Ectodermal cell (in vitro differentiated cells): ENCODE measurements around the gene TMEM255B.
"Not testable (repeated sequence)": the region's sequence is repeated elsewhere in the genome, so short reads cannot be mapped to it uniquely, and the experiment has no call there.

Experiments
- H3K27ac ChIP-seq: 2 replicates; pipeline ENCODE4 v1.7.0; 2013; ENCODE audit warnings: mild to moderate bottlenecking, low read depth, low read length; ENCODE audit not compliant: insufficient read depth, poor library complexity, severe bottlenecking
- H3K27me3 ChIP-seq: 2 replicates; pipeline ENCODE4 v1.7.0; 2013; ENCODE audit warnings: mild to moderate bottlenecking, low read length; ENCODE audit not compliant: insufficient read depth, control insufficient read depth, poor library complexity, severe bottlenecking
- H3K36me3 ChIP-seq: one replicate; pipeline ENCODE4 v1.7.0; 2013; ENCODE audit warnings: low read length; ENCODE audit not compliant: control insufficient read depth, insufficient read depth
- H3K4me1 ChIP-seq: one replicate; pipeline ENCODE4 v1.7.0; 2013; ENCODE audit warnings: low read length; ENCODE audit not compliant: control insufficient read depth, insufficient read depth
- H3K4me3 ChIP-seq: 2 replicates; pipeline ENCODE4 v1.7.0; 2013; ENCODE audit warnings: low read depth, low read length, control low read depth; ENCODE audit not compliant: insufficient read depth
- H3K9me3 ChIP-seq: 2 replicates; pipeline ENCODE4 v1.7.0; 2013; ENCODE audit warnings: mild to moderate bottlenecking, low read length, moderate library complexity; ENCODE audit not compliant: control insufficient read depth
- WGBS, 2 experiments: methylation state at CpG; one replicate each; pipeline ENCODE4 v1.1.7; 2013; ENCODE audit warnings: missing lambda C conversion rate in 2 of 2; 5-methylcytosine and 5-hydroxymethylcytosine counted together

The TMEM255B gene

DNA sequence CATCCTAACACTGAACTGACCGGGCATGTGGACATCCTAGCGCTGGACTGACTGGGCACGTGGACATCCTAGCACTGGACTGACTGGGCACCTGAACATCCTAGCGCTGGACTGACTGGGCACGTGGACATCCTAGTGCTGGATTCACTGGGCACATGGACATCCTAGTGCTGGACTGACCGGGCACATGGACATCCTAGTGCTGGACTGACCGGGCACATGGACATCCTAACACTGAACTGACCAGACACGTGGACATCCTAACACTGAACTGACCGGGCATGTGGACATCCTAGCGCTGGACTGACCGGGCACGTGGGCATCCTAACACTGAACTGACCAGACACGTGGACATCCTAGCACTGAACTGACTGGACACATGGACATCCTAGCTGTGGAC, 30.9 kb downstream of the TMEM255B start:
- not testable (repeated sequence) for H3K4me3 ChIP-seq, H3K27ac ChIP-seq, H3K9me3 ChIP-seq, H3K36me3 ChIP-seq, H3K4me1 ChIP-seq, H3K27me3 ChIP-seq
- 86 to 90% methylated on average over 13 of the region's 13 CpGs for WGBS, 2 experiments

DNA sequence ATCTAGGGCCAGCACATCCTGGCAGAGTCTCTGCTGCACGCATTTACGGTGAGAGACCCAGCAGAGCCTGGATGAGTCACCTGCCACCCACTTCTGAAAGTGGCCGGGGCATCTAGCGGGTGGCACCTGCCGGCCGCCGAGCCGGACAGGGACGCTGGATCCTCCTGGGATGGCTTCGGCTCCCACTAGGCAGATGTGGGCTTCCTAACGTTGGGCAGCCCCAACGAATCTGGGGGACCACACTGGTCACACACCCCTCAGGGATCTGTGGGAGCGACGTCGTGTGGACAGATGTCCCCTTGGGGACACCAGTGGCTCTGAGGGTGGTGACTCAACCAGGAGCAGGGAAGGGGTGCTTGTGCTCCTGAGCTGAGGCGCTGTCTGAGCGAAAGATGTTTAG, 32.2 kb downstream of the TMEM255B start:
- no peaks in the 10 kb centered on the region for H3K4me1 ChIP-seq
- H3K27me3 ChIP-seq = no peaks in the 10 kb centered on the region
- H3K4me3 ChIP-seq = no peak overlapping the region
- H3K27ac ChIP-seq = no peak overlapping the region
- 85 to 86% methylated on average over 17 of the region's 17 CpGs for WGBS, 2 experiments
- no peaks in the 10 kb centered on the region for H3K36me3 ChIP-seq
- no peaks in the 10 kb centered on the region for H3K9me3 ChIP-seq

DNA sequence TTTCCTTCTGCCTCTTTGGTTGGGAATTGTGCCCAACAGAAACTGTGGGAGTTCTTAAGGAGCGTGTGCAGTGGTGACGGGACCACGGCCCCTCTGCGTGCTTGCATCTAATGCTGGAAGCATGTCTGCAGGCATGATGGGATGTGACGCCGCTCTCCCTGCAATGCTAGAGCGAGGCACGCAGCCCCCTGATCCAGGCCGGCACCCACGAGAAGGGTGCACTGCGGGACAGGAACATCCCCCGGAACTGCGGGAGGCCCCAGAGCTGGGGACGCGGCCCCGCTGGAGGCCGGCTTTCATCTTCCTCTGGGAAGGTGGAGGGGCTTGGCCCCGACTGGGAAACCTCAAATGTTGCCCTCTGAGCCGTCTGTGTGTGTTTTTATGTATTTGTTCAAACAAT, 32.7 kb downstream of the TMEM255B start:
- WGBS, 2 experiments = 92 to 93% methylated on average over 18 to 19 of the region's 19 CpGs
- Histone ChIP-seq H3K36me3 (no peaks in the 10 kb centered on the region), H3K27me3 (no peaks in the 10 kb centered on the region), H3K4me3 (no peak overlapping the region), H3K27ac (no peak overlapping the region), H3K9me3 (no peaks in the 10 kb centered on the region), H3K4me1 (no peaks in the 10 kb centered on the region)

DNA sequence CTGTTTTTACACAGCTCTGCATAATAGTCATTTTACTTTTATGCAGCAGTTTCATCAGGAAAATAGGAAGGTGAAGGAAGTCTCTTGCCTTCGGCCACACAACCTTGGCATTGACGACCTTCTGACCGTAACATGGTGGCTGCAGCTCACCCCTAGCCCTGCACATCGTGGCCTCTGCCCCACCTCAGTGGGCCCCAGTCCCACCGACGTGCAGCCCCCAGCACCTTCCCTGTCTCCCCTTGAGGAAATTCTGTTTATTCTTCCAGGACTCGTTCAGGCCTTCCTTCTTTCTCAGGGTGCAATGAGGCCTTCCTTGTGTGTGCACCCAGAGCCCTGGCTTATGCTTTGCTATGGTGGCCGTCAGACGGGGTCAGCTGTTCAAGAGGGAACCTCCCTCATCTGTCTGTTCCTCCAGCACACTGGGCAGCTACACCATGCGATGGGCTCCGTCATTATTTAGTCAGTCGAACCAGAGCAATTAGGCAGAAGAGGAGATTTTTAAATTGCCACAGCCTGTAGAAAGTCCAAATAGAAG, 33.3 kb downstream of the TMEM255B start:
- WGBS, 2 experiments = 86% methylated on average over 12 of the region's 12 CpGs
- Histone ChIP-seq H3K9me3 (no peaks in the 10 kb centered on the region), H3K27ac (no peak overlapping the region), H3K4me1 (no peaks in the 10 kb centered on the region), H3K36me3 (no peaks in the 10 kb centered on the region), H3K27me3 (no peaks in the 10 kb centered on the region), H3K4me3 (no peak overlapping the region)

DNA sequence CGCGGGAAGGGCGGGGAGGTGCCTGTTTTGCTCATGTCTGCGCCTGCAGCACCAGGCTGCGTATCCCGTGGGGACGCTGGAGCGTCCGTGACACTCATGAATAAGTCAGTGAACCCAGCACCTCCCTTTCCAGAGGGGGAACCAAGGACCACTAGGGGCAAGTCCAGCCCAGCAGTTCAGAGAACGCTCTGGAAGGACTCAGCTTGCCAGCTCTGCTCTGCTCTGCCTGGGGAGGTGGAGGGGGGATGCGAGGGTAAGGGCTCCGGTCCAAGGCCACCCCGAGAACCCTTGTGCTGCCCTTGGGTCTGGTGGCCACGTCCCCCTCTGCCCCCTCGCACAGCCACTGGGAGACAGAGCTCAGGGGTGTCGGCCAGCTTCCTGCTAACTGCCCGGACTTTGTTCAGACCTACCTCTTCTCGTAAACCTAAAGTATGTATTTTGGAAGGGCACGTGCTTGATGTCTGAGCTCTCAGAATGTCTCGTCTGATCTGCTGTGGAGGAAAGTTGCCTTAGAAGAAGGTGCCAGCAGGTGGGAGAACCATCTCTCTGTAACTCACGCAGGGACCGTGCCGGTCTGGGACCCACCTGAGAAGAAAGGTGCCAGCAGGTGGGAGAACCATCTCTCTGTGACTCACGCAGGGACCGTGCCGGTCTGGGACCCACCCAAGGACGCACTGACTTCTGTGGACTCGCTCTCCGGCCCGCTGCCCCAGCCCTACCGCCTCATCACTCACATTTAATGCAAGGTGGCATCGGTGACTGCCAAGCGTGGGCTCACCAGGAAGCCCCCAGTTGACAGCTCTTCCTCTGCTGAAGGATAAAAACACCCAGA, 34.1 kb downstream of the TMEM255B start:
- Histone ChIP-seq H3K36me3 (no peaks in the 10 kb centered on the region), H3K27me3 (no peaks in the 10 kb centered on the region), H3K4me1 (no peaks in the 10 kb centered on the region), H3K4me3 (no peak overlapping the region), H3K9me3 (no peaks in the 10 kb centered on the region), H3K27ac (no peak overlapping the region)
- 90 to 91% methylated on average over 33 of the region's 33 CpGs for WGBS, 2 experiments

DNA sequence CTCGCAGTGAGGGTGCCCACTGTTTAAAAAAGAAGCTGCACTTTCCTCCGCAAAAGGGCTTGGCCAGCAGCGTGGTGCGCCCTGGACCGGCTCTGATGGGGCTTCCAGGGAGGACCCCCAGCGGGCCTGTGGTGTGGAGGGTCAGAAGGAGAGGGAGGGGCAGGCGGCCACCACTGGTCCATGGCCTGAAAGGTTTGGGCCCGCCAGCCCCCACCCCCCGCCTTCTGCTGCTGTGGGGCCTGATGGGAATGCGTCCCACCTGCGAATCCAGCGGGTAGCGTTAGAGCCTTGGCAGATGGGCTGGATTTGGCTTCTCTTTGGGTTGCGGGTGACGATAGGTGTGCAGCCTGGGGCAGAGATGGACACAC, 34.7 kb downstream of the TMEM255B start:
- no peaks in the 10 kb centered on the region for H3K36me3 ChIP-seq
- 93 to 95% methylated on average over 15 of the region's 15 CpGs for WGBS, 2 experiments
- H3K4me1 ChIP-seq = no peaks in the 10 kb centered on the region
- no peak overlapping the region for H3K27ac ChIP-seq
- no peaks in the 10 kb centered on the region for H3K27me3 ChIP-seq
- no peak overlapping the region for H3K4me3 ChIP-seq
- H3K9me3 ChIP-seq = no peaks in the 10 kb centered on the region

DNA sequence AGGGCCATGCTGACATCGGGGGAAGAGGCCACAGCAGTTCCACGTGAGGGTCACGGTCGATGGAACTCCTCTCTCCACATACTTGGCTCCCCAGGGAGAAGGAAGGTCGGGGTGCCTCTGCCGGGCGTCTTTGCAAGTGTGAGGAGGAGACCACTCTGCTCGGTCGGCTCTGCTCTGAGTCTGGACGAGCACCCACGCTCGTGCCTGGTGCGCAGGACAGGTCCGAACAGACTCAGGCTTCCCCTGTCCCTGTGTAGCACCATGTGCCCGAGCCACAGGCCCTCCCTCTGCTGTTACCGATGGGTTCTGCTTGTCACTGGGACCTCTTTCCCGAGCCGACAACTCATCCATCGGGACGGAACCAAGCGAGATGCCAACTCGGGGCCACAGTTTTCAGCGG, 35.1 kb downstream of the TMEM255B start:
- no peaks in the 10 kb centered on the region for H3K9me3 ChIP-seq
- H3K4me3 ChIP-seq = no peak overlapping the region
- H3K36me3 ChIP-seq = no peaks in the 10 kb centered on the region
- no peak overlapping the region for H3K27ac ChIP-seq
- H3K4me1 ChIP-seq = no peaks in the 10 kb centered on the region
- H3K27me3 ChIP-seq = no peaks in the 10 kb centered on the region
- 92 to 94% methylated on average over 23 of the region's 23 CpGs for WGBS, 2 experiments

DNA sequence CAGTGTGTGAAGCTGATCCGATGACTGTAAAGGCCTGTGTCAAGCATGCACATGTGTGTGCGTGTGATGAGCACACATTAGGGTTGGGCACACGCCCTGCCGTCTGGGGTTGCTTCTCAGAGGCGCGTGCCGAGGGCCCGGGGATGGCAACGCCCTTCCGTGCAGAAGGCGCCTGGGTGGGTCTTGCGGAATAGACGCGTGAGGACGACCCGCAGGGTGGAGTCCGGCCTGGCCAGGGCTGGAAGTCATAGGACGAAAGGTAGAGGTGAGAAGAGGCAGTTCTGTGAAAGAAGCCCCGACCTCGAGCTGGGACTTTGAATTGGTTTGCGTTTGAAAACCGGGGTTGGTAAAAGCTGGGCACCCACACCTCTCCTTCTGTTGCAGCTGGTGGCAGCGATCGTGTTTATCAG, 35.7 kb downstream of the TMEM255B start:
- 91 to 92% methylated on average over 24 of the region's 24 CpGs for WGBS, 2 experiments
- Histone ChIP-seq H3K4me1 (no peaks in the 10 kb centered on the region), H3K9me3 (no peaks in the 10 kb centered on the region), H3K4me3 (no peak overlapping the region), H3K27ac (no peak overlapping the region), H3K36me3 (no peaks in the 10 kb centered on the region), H3K27me3 (no peaks in the 10 kb centered on the region)

DNA sequence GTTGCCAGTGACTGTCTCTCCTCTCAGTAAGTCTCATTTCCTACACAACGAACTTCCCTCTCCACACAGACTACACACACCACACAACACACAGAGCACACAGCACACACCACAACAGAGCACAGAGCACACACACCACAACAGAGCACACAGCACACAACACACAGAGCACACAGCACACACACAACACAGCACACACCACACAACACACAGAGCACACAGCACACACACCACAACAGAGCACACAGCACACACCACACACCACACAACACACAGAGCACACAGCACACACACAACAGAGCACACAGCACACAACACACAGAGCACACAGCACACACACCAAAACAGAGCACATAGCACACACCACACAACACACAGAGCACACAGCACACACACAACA, 36.3 kb downstream of the TMEM255B start:
- 47 to 68% methylated on average over 1 of the region's 1 CpG for WGBS, 2 experiments

DNA sequence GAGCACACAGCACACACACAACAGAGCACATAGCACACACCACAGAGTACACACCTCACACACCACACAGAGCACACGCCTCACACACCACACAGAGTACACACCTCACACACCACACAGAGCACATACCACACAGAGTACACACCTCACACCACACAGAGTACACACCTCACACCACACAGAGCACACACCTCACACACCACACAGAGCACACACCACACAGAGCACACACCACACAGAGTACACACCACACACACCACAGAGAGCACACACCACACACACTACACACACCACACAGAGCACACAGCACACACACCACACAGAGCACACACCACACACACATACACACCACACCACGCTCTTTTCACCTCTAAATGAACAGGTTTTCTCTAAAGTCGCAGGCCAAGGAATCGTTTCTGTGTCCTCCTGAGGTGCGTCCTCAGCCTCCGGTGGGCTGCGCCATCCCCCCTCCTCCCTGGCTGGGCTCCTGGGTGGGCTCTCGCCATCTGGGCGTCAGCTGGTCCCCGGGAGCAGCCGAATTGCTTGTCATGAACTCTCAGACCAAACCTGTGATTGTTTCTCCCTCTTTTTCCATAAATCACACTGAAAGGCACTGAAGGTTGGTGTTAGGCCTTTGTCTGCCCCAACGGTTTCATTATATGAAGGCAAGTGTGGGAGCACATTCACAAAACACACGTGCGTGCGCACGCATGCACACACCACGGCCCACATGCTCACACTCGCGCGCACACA, 37.4 kb downstream of the TMEM255B start:
- Histone ChIP-seq H3K36me3 (no peaks in the 10 kb centered on the region), H3K4me3 (no peak overlapping the region)

More for the DNA sequence above, 36.3 kb downstream of the TMEM255B start:
- H3K9me3 ChIP-seq, H3K27ac ChIP-seq, H3K4me1 ChIP-seq, H3K4me3 ChIP-seq, H3K27me3 ChIP-seq, H3K36me3 ChIP-seq: not testable (repeated sequence)

More for the DNA sequence above, 37.4 kb downstream of the TMEM255B start:
- H3K4me1 ChIP-seq = no peaks in the 10 kb centered on the region
- 90 to 92% methylated on average over 20 of the region's 20 CpGs for WGBS, 2 experiments
- H3K27ac ChIP-seq = no peak overlapping the region
- H3K27me3 ChIP-seq = no peaks in the 10 kb centered on the region
- H3K9me3 ChIP-seq = no peaks in the 10 kb centered on the region
